ENCODE measurements around the gene IQCK. TPM values are rescaled to one million over a fixed set of nuclear protein-coding genes. Genes with fewer than 3 reads are reported as not detected.

IQCK gene
- total RNA-seq, 1 donor from 2014 or later = 18.6 TPM

- peaks cover 14% of the 10 kb centered on the region for H3K4me1 Mint-ChIP-seq (ENCODE audit: unreplicated experiment)
- H3K27ac Mint-ChIP-seq (ENCODE audit: unreplicated experiment) = peak overlapping the region; percentile 48
- no peaks in the 10 kb centered on the region for H3K9me3 Mint-ChIP-seq (ENCODE audit: unreplicated experiment)
- no peak for DNase-seq (ENCODE audit: low spot score)
- no peak for TF ChIP-seq CTCF (IDR thresholded peaks at IDR 0.05; ENCODE audit: unreplicated experiment)
- H3K4me3 Mint-ChIP-seq (ENCODE audit: unreplicated experiment) = peak overlapping the region; percentile 73
- peaks cover 4% of the 10 kb centered on the region for H3K27me3 Mint-ChIP-seq (ENCODE audit: unreplicated experiment)
- H3K36me3 Mint-ChIP-seq (ENCODE audit: low read depth, unreplicated experiment) = peaks cover 54% of the 10 kb centered on the region
Observed at GRCh38 chr16:19704321-19705145, 13.5 kb upstream of the IQCK start.

GRCh38 chr16:19705146-19705501 is 12.9 kb upstream of the IQCK start:
- Mint-ChIP-seq H3K27me3 (ENCODE audit: unreplicated experiment) (peaks cover 9% of the 10 kb centered on the region), H3K4me1 (ENCODE audit: unreplicated experiment) (peaks cover 20% of the 10 kb centered on the region), H3K4me3 (ENCODE audit: unreplicated experiment) (peak overlapping the region; percentile 73), H3K27ac (ENCODE audit: unreplicated experiment) (peak overlapping the region; percentile 48), H3K36me3 (ENCODE audit: low read depth, unreplicated experiment) (peaks cover 56% of the 10 kb centered on the region), H3K9me3 (ENCODE audit: unreplicated experiment) (no peaks in the 10 kb centered on the region)
- DNase-seq (ENCODE audit: low spot score) = no peak
- TF ChIP-seq CTCF (IDR thresholded peaks at IDR 0.05; ENCODE audit: unreplicated experiment) = no peak

- DNase-seq (ENCODE audit: low spot score) = no peak
- Mint-ChIP-seq H3K9me3 (ENCODE audit: unreplicated experiment) (no peaks in the 10 kb centered on the region), H3K4me3 (ENCODE audit: unreplicated experiment) (peak overlapping the region; percentile 70), H3K4me1 (ENCODE audit: unreplicated experiment) (peaks cover 27% of the 10 kb centered on the region), H3K36me3 (ENCODE audit: low read depth, unreplicated experiment) (peaks cover 50% of the 10 kb centered on the region), H3K27me3 (ENCODE audit: unreplicated experiment) (peaks cover 9% of the 10 kb centered on the region), H3K27ac (ENCODE audit: unreplicated experiment) (peak overlapping the region; percentile 72)
- no peak for TF ChIP-seq CTCF (IDR thresholded peaks at IDR 0.05; ENCODE audit: unreplicated experiment)
Observed at GRCh38 chr16:19705843-19706242, 12.2 kb upstream of the IQCK start.

- peaks cover 12% of the 10 kb centered on the region for H3K27me3 Mint-ChIP-seq (ENCODE audit: unreplicated experiment)
- no peak for DNase-seq (ENCODE audit: low spot score)
- no peak for TF ChIP-seq CTCF (IDR thresholded peaks at IDR 0.05; ENCODE audit: unreplicated experiment)
- H3K4me3 Mint-ChIP-seq (ENCODE audit: unreplicated experiment) = no peak overlapping the region
- peaks cover 34% of the 10 kb centered on the region for H3K4me1 Mint-ChIP-seq (ENCODE audit: unreplicated experiment)
- peaks cover 54% of the 10 kb centered on the region for H3K36me3 Mint-ChIP-seq (ENCODE audit: low read depth, unreplicated experiment)
- no peak overlapping the region for H3K27ac Mint-ChIP-seq (ENCODE audit: unreplicated experiment)
- H3K9me3 Mint-ChIP-seq (ENCODE audit: unreplicated experiment) = no peaks in the 10 kb centered on the region
Observed at GRCh38 chr16:19706846-19707245, 11.2 kb upstream of the IQCK start.

GRCh38 chr16:19707569-19708295 is 10.3 kb upstream of the IQCK start:
- Mint-ChIP-seq H3K4me3 (ENCODE audit: unreplicated experiment) (no peak overlapping the region), H3K27me3 (ENCODE audit: unreplicated experiment) (peaks cover 12% of the 10 kb centered on the region), H3K27ac (ENCODE audit: unreplicated experiment) (no peak overlapping the region), H3K36me3 (ENCODE audit: low read depth, unreplicated experiment) (peaks cover 51% of the 10 kb centered on the region), H3K9me3 (ENCODE audit: unreplicated experiment) (no peaks in the 10 kb centered on the region), H3K4me1 (ENCODE audit: unreplicated experiment) (peaks cover 36% of the 10 kb centered on the region)
- no peak for TF ChIP-seq CTCF (IDR thresholded peaks at IDR 0.05; ENCODE audit: unreplicated experiment)
- DNase-seq (ENCODE audit: low spot score) = no peak
